RWPE1 (cell line): Measurements from ENCODE around the gene MIER1.

Experiments used
- CTCF ChIA-PET: fragments of 350-600 bp; sonication (Branson Sonifier 250); formaldehyde crosslinking; extraction: SDS; loops from one replicate; lab custom pipeline; 2021; lab: Yijun Ruan, JAX
- POLR2A ChIA-PET: fragments of 400-600 bp; formaldehyde crosslinking; extraction: SDS; loops from one replicate; lab custom pipeline; 2020; ENCODE audit warnings: antibody characterized with exemption; ENCODE audit not compliant: low non-redundant PET; lab: Yijun Ruan, JAX
- DNase-seq: peaks from one replicate; pipeline ENCODE4 v3.0.0; 2012; ENCODE audit warnings: low spot score
- H3K27ac ChIP-seq: fragments of 450-650 bp; 2 replicates; pipeline ENCODE4 v1.5.1; 2017
- TF ChIP-seq, protein P1 (sequence below): fragments of 450-650 bp; conservative IDR thresholded peaks from 2 replicates; pipeline ENCODE4 v1.5.1; 2017; ENCODE audit warnings: low read depth, mild to moderate bottlenecking

MIER1 gene

DNA sequence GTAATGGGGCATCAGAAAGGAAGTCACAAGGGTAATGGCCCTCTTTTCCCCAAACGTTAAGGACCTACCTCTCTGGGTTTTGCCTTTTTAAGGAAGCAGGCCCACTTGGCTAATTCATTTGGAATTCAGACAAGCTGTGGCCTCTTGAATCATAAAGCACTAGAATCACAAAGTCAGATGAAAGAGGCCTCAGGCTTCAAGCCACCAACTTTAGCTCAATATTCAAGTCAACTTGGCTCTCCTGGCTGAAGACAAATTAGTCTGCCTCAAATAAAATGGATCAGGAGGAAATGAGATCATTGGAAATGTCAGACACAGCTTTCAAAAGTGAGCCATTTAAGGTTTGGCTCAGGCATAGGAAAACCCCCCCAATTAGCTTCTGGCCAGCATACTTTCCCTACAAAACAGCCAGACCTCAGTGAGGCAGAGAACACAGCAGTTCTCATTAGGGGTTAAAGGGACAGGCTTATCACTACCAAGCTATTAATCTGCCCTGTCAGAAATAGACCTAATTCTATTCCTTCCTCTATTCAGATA, 94.9 kb downstream of the MIER1 start:
- no peak overlapping the region for H3K27ac ChIP-seq
- ChIA-PET POLR2A (interaction anchor here (1.0 kb wide), 1 partner anchor 16 kb away, joined by 3 read pairs; no protein-coding TSS in a partner anchor), CTCF (interaction anchor here (0.6 kb wide), 2 partner anchors 11 to 958 kb away, joined by 3 to 4 read pairs; no protein-coding TSS in a partner anchor)
- TF ChIP-seq, protein P1, sequence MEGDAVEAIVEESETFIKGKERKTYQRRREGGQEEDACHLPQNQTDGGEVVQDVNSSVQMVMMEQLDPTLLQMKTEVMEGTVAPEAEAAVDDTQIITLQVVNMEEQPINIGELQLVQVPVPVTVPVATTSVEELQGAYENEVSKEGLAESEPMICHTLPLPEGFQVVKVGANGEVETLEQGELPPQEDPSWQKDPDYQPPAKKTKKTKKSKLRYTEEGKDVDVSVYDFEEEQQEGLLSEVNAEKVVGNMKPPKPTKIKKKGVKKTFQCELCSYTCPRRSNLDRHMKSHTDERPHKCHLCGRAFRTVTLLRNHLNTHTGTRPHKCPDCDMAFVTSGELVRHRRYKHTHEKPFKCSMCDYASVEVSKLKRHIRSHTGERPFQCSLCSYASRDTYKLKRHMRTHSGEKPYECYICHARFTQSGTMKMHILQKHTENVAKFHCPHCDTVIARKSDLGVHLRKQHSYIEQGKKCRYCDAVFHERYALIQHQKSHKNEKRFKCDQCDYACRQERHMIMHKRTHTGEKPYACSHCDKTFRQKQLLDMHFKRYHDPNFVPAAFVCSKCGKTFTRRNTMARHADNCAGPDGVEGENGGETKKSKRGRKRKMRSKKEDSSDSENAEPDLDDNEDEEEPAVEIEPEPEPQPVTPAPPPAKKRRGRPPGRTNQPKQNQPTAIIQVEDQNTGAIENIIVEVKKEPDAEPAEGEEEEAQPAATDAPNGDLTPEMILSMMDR, result no peak
- DNase-seq, result no peak

- ChIA-PET CTCF (no interaction called here), POLR2A (interaction anchor here (1.0 kb wide), 1 partner anchor 17 kb away, joined by 3 read pairs; no protein-coding TSS in a partner anchor)
- DNase-seq, result no peak
- no peak overlapping the region for H3K27ac ChIP-seq
- TF ChIP-seq, protein P1, result no peak
These were observed 95.5 kb downstream of the MIER1 start for GRCh38 chr1:67020304-67020703.

DNA sequence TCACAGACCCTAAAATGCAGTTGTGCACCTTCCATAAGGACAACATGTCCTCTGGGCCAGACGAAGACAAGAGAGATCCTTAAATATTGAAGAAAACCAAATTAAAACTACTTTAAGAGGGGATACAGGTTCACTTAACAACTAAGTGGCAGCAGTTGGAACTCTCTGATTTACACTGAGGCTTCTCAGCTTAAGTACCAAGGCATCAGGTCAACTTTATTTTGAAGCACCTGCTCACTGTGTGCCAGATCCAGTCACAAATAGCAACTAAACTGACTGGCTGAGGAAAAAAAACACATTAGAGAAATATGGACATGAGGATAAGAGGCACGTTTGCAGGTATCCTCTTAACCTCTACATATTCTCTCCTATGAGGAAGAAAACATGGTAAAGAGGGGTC, 96.0 kb downstream of the MIER1 start:
- ChIA-PET POLR2A (no interaction called here), CTCF (no interaction called here)
- no peak for DNase-seq
- TF ChIP-seq, protein P1, result no peak
- H3K27ac ChIP-seq, result no peak overlapping the region

GRCh38 chr1:67029472-67029871, 104.7 kb downstream of the MIER1 start:
- ChIA-PET CTCF (no interaction called here), POLR2A (no interaction called here)

GRCh38 chr1:67031121-67031858, 106.5 kb downstream of the MIER1 start:
- ChIA-PET POLR2A (no interaction called here), CTCF (interaction anchor here (0.6 to 0.7 kb wide), 2 partner anchors 46 to 561 kb away, joined by 3 to 6 read pairs; no protein-coding TSS in a partner anchor)
- DNase-seq, result no peak
- no peak overlapping the region for H3K27ac ChIP-seq
- TF ChIP-seq, protein P1, result no peak

More at GRCh38 chr1:67029472-67029871, 104.7 kb downstream of the MIER1 start:
- DNase-seq, result no peak
- H3K27ac ChIP-seq, result no peak overlapping the region
- TF ChIP-seq, protein P1, result no peak

- ChIA-PET CTCF (interaction anchor here (0.7 kb wide), 1 partner anchor 562 kb away, joined by 3 read pairs; no protein-coding TSS in a partner anchor), POLR2A (no interaction called here)
- DNase-seq, result no peak
- TF ChIP-seq, protein P1, result no peak
- no peak overlapping the region for H3K27ac ChIP-seq
These were observed 107.1 kb downstream of the MIER1 start for GRCh38 chr1:67031859-67032247.
